ENCODE measurements around the gene PARN. TPM values are rescaled to one million over a fixed set of nuclear protein-coding genes. Genes with fewer than 3 reads are reported as not detected.

The PARN gene
- total and polyA plus RNA-seq, 2 experiments from 2014 or later: 32.5 to 61.3 TPM

DNA sequence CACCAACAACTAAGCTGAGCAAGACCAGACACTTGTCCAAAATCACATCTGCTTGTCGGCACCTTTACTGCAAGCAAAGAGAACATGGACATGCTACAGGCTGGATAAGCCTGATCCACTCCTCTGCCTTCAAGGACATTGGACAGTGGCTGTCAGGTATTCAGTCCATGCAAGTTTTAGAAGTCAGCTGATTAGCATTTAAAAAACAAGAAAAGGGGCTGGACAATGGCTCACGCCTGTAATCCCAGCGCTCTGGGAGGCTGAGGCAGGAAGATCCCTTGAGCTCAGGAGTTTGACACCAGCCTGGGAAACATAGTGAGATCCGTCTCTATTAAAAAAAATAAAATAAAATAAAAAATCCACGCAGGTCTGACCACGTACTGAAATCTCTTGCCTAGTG, 20.3 kb downstream of the PARN start (continued):
- TF ChIP-seq JUNB (IDR thresholded peaks at IDR 0.05; ENCODE audit: unreplicated experiment) (no peak), ETS1 (IDR thresholded peaks at IDR 0.05) (no peak)

DNA sequence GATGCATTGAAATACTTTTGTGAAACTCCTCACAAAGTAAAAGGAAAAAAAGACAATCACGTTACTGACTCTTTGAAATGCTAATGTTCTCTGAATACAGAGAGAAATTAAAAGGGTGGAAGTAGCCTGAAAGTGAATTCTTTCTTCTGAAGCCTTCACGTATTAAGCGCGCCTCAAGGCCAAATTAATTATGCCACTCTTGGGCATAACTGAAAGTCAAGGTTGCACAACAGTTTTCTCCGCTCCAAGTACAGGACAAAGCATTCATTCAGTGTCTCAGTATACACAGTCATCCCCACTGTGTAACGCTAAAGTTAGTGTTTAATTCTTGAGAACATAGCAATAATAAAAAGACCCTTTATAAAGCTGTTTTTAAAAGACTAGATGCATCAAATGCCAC, 21.5 kb downstream of the PARN start:
- no peak for ATAC-seq
- no peaks in the 10 kb centered on the region for H3K9me3 Mint-ChIP-seq
- H3K36me3 Mint-ChIP-seq (ENCODE audit: low read depth): peaks cover 71% of the 10 kb centered on the region
- Histone ChIP-seq H3K4me1 (ENCODE audit: insufficient read depth) (no peaks in the 10 kb centered on the region; the same call in 1 of the 2 replicates), H3K9me2 (ENCODE audit: insufficient read depth) (no peaks in the 10 kb centered on the region), H3K36me3 (ENCODE audit: insufficient read depth) (peaks cover 36% of the 10 kb centered on the region), H2AFZ (no peak overlapping the region), H4K20me1 (replicated peaks; ENCODE audit: insufficient read depth) (0 out of 2 replicates have a peak, but pooled peaks cover 10% of the 10 kb centered on the region), H3F3A (replicated peaks; ENCODE audit: low read depth) (no peaks in the 10 kb centered on the region), H3K27me3 (ENCODE audit: insufficient read depth) (no peaks in the 10 kb centered on the region), H3K4me3 (no peak overlapping the region), H3K79me2 (replicated peaks; ENCODE audit: insufficient read depth) (no peaks in the 10 kb centered on the region), H3K27ac (ENCODE audit: low read depth) (peak overlapping the region; percentile 46; the same call in 1 of the 2 replicates), H3K4me2 (no peak overlapping the region)
- H3K27me3 Mint-ChIP-seq (ENCODE audit: insufficient read depth, low read depth, poor library complexity): no peaks in the 10 kb centered on the region
- no peak overlapping the region; the same call in 1 of the 2 replicates for H3K27ac Mint-ChIP-seq
- no peak overlapping the region for H3K4me3 Mint-ChIP-seq
- no peak for DNase-seq (ENCODE audit: low spot score)
- H3K4me1 Mint-ChIP-seq: peaks cover 5% of the 10 kb centered on the region; the same call in 1 of the 3 replicates
- TF ChIP-seq STAT1 (IDR thresholded peaks at IDR 0.05; ENCODE audit: unreplicated experiment) (no peak), NANOG (IDR thresholded peaks at IDR 0.05; ENCODE audit: borderline replicate concordance) (no peak), ZNF462 (CRISPR knock-in tag; IDR thresholded peaks at IDR 0.05) (no peak), CREB1 (CRISPR knock-in tag; IDR thresholded peaks at IDR 0.05; ENCODE audit: low read depth) (no peak), JUNB (IDR thresholded peaks at IDR 0.05; ENCODE audit: unreplicated experiment) (no peak), EZH2phosphoT487 (IDR thresholded peaks at IDR 0.05; ENCODE audit: unreplicated experiment) (no peak), ETS1 (IDR thresholded peaks at IDR 0.05) (no peak), POLR2AphosphoS5 (IDR thresholded peaks at IDR 0.05; ENCODE audit: low read depth) (no peak), EZH2 (IDR thresholded peaks at IDR 0.05; ENCODE audit: low read depth, unreplicated experiment) (no peak)
- TF ChIP-seq, protein P1, sequence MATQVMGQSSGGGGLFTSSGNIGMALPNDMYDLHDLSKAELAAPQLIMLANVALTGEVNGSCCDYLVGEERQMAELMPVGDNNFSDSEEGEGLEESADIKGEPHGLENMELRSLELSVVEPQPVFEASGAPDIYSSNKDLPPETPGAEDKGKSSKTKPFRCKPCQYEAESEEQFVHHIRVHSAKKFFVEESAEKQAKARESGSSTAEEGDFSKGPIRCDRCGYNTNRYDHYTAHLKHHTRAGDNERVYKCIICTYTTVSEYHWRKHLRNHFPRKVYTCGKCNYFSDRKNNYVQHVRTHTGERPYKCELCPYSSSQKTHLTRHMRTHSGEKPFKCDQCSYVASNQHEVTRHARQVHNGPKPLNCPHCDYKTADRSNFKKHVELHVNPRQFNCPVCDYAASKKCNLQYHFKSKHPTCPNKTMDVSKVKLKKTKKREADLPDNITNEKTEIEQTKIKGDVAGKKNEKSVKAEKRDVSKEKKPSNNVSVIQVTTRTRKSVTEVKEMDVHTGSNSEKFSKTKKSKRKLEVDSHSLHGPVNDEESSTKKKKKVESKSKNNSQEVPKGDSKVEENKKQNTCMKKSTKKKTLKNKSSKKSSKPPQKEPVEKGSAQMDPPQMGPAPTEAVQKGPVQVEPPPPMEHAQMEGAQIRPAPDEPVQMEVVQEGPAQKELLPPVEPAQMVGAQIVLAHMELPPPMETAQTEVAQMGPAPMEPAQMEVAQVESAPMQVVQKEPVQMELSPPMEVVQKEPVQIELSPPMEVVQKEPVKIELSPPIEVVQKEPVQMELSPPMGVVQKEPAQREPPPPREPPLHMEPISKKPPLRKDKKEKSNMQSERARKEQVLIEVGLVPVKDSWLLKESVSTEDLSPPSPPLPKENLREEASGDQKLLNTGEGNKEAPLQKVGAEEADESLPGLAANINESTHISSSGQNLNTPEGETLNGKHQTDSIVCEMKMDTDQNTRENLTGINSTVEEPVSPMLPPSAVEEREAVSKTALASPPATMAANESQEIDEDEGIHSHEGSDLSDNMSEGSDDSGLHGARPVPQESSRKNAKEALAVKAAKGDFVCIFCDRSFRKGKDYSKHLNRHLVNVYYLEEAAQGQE (IDR thresholded peaks at IDR 0.05; ENCODE audit: unreplicated experiment): no peak
- TF ChIP-seq, protein P2, sequence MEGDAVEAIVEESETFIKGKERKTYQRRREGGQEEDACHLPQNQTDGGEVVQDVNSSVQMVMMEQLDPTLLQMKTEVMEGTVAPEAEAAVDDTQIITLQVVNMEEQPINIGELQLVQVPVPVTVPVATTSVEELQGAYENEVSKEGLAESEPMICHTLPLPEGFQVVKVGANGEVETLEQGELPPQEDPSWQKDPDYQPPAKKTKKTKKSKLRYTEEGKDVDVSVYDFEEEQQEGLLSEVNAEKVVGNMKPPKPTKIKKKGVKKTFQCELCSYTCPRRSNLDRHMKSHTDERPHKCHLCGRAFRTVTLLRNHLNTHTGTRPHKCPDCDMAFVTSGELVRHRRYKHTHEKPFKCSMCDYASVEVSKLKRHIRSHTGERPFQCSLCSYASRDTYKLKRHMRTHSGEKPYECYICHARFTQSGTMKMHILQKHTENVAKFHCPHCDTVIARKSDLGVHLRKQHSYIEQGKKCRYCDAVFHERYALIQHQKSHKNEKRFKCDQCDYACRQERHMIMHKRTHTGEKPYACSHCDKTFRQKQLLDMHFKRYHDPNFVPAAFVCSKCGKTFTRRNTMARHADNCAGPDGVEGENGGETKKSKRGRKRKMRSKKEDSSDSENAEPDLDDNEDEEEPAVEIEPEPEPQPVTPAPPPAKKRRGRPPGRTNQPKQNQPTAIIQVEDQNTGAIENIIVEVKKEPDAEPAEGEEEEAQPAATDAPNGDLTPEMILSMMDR (conservative IDR thresholded peaks at IDR 0.05; ENCODE audit: low read depth in 2 of 2): no peak

Data from GM23338 (cell line).